HepG2 (cell line): ENCODE measurements around the gene RABGGTA. TPM values are rescaled to one million over a fixed set of nuclear protein-coding genes. Genes with fewer than 3 reads are reported as not detected.
A peak's percentile ranks its signal among the peaks of the same experiment; 100 is the strongest.

Source experiments
- AFF4 ChIP-seq: sonication (generic); formaldehyde crosslinking; IDR thresholded peaks from 2 replicates; pipeline ENCODE4 v1.4.0; 2020; ENCODE audit warnings: missing genetic modification reagents
- CCDC6 ChIP-seq: sonication (generic); formaldehyde crosslinking; IDR thresholded peaks from 2 replicates; pipeline ENCODE4 v1.8.1; 2022; ENCODE audit warnings: mild to moderate bottlenecking, missing genetic modification reagents, moderate library complexity
- FOXA3 ChIP-seq: IDR thresholded peaks from 2 replicates; pipeline ENCODE4 v1.6.1; 2016; ENCODE audit warnings: missing genetic modification reagents, missing compliant biosample characterization
- HHEX ChIP-seq: IDR thresholded peaks from 2 replicates; pipeline ENCODE4 v1.6.1; 2016; ENCODE audit warnings: control low read depth
- HNRNPL ChIP-seq: fragments of 200-400 bp; formaldehyde crosslinking; IDR thresholded peaks from 2 replicates; pipeline ENCODE4 v1.6.1; 2017; ENCODE audit warnings: mild to moderate bottlenecking, low read depth, low read length
- NFRKB ChIP-seq: fragments of 450-650 bp; IDR thresholded peaks from 2 replicates; pipeline ENCODE4 v1.6.1; 2017
- PPARG ChIP-seq: conservative IDR thresholded peaks from 2 replicates; pipeline ENCODE4 v1.6.1; 2016; ENCODE audit warnings: missing biosample characterization, missing genetic modification reagents
- SIX1 ChIP-seq: sonication (generic); formaldehyde crosslinking; IDR thresholded peaks from 2 replicates; pipeline ENCODE4 v1.4.0; 2020; ENCODE audit warnings: missing genetic modification reagents, borderline replicate concordance
- SRSF4 ChIP-seq: fragments of 200-400 bp; formaldehyde crosslinking; IDR thresholded peaks from one replicate; pipeline ENCODE4 v1.6.1; 2018; ENCODE audit warnings: mild to moderate bottlenecking, low read depth, low read length, moderate library complexity; ENCODE audit not compliant: poor library complexity, severe bottlenecking
- U2AF1 ChIP-seq: fragments of 200-400 bp; formaldehyde crosslinking; optimal IDR thresholded peaks from 2 replicates; pipeline ENCODE3; 2017; ENCODE audit warnings: mild to moderate bottlenecking, low read depth, low read length
- ZNF101 ChIP-seq: sonication (generic); formaldehyde crosslinking; IDR thresholded peaks from 2 replicates; pipeline ENCODE4 v1.4.0; 2020; ENCODE audit warnings: mild to moderate bottlenecking, low read depth, missing genetic modification reagents, borderline replicate concordance
- ZNF44 ChIP-seq: sonication (generic); formaldehyde crosslinking; IDR thresholded peaks from 2 replicates; pipeline ENCODE4 v1.5.1; 2020; ENCODE audit warnings: mild to moderate bottlenecking, missing genetic modification reagents
- ZNF598 ChIP-seq: sonication (generic); formaldehyde crosslinking; IDR thresholded peaks from 2 replicates; pipeline ENCODE4 v1.5.1; 2020; ENCODE audit warnings: mild to moderate bottlenecking, missing genetic modification reagents, borderline replicate concordance
- ZNF616 ChIP-seq: sonication (generic); formaldehyde crosslinking; IDR thresholded peaks from 2 replicates; pipeline ENCODE4 v1.5.0; 2020; ENCODE audit warnings: low read depth, mild to moderate bottlenecking, missing genetic modification reagents
- ZZZ3 ChIP-seq: sonication (generic); formaldehyde crosslinking; IDR thresholded peaks from 2 replicates; pipeline ENCODE4 v1.4.0; 2020; ENCODE audit warnings: missing genetic modification reagents, mild to moderate bottlenecking, borderline replicate concordance
- polyA plus RNA-seq, 8 experiments: library from polyadenylated mRNA; depleted of rRNA in 3 of 8; stranded (reverse) in 7 of 8; unstranded in 1 of 8; fragments of >200 nt; fragmentation: Illumina TruSeq in 4 of 8; extraction: Trizol in 4 of 8; gene quantifications; 2 replicates each; pipeline versions ENCODE4 v1.2.1 to v1.2.3, GENCODE V29; 2011 to 2016; ENCODE audit warnings: low read depth in 4 of 8, missing spikeins in 1 of 8, mixed read lengths in 1 of 8; ENCODE audit not compliant: insufficient read depth in 1 of 8
- total RNA-seq, 5 experiments: library from RNA; depleted of rRNA; stranded (reverse); fragments of >200 nt; fragmentation: Illumina TruSeq; extraction: Trizol; gene quantifications; 2 replicates each; pipeline ENCODE4 v1.2.3, GENCODE V29; 2016; ENCODE audit warnings: low read depth in 1 of 5
- TF ChIP-seq, protein P1 (sequence below): IDR thresholded peaks from 2 replicates; pipeline ENCODE4 v1.6.1; 2016; ENCODE audit warnings: mild to moderate bottlenecking
- TF ChIP-seq, protein P2 (sequence below): sonication (generic); formaldehyde crosslinking; IDR thresholded peaks from 2 replicates; pipeline ENCODE4 v1.4.0; 2020; ENCODE audit warnings: mild to moderate bottlenecking, missing genetic modification reagents
- TF ChIP-seq, protein P3 (sequence below): sonication (generic); formaldehyde crosslinking; IDR thresholded peaks from 2 replicates; pipeline ENCODE4 v1.8.0; 2022; ENCODE audit warnings: missing genetic modification reagents, low read depth, mild to moderate bottlenecking, borderline replicate concordance
- TF ChIP-seq, protein P4 (sequence below): sonication (generic); formaldehyde crosslinking; IDR thresholded peaks from 2 replicates; pipeline ENCODE4 v1.4.0; 2020; ENCODE audit warnings: low read depth, mild to moderate bottlenecking, missing genetic modification reagents

Gene RABGGTA
- total and polyA plus RNA-seq, 2 of the 13 experiments (the other 11 are each of a cell fraction or from before 2014, with no cell fraction given), result 57.9 to 90.8 TPM

DNA sequence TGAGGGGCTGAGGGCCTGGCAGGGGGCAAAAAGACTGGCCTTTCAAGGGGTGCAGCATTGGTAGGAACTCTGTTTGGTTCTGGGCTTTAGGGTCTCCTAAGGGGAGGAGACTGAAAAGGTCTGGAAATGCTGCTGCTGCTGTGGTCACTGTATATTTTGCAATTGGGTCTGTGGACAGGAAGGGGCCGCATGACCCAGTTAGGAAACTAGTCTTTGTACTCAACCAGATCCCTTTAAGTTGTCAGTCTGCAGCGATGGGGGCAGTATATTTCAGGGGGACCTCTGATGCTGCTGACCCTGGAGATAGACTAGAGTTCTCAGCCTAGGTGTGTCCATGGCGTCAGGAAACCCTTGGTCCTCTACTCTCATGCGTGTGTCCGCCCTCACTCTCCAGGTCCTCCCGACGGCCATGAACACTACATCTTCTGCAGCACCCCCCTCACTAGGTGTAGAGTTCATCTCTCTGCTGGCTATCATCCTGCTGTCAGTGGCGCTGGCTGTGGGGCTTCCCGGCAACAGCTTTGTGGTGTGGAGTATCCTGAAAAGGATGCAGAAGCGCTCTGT, 43.9 kb upstream of the RABGGTA start (continued):
- TF ChIP-seq ZNF598 (CRISPR knock-in tag), result no peak
- TF ChIP-seq ZNF616 (CRISPR knock-in tag), result no peak
- no peak for TF ChIP-seq SIX1 (CRISPR knock-in tag)
- TF ChIP-seq, protein P1, sequence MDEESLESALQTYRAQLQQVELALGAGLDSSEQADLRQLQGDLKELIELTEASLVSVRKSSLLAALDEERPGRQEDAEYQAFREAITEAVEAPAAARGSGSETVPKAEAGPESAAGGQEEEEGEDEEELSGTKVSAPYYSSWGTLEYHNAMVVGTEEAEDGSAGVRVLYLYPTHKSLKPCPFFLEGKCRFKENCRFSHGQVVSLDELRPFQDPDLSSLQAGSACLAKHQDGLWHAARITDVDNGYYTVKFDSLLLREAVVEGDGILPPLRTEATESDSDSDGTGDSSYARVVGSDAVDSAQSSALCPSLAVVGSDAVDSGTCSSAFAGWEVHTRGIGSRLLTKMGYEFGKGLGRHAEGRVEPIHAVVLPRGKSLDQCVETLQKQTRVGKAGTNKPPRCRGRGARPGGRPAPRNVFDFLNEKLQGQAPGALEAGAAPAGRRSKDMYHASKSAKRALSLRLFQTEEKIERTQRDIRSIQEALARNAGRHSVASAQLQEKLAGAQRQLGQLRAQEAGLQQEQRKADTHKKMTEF, result no peak
- TF ChIP-seq PPARG (CRISPR knock-in tag), result 0 out of 2 replicates have a peak, but pooled peaks have one; percentile 10
- TF ChIP-seq ZZZ3 (CRISPR knock-in tag), result no peak
- TF ChIP-seq NFRKB, result no peak
- TF ChIP-seq, protein P2, sequence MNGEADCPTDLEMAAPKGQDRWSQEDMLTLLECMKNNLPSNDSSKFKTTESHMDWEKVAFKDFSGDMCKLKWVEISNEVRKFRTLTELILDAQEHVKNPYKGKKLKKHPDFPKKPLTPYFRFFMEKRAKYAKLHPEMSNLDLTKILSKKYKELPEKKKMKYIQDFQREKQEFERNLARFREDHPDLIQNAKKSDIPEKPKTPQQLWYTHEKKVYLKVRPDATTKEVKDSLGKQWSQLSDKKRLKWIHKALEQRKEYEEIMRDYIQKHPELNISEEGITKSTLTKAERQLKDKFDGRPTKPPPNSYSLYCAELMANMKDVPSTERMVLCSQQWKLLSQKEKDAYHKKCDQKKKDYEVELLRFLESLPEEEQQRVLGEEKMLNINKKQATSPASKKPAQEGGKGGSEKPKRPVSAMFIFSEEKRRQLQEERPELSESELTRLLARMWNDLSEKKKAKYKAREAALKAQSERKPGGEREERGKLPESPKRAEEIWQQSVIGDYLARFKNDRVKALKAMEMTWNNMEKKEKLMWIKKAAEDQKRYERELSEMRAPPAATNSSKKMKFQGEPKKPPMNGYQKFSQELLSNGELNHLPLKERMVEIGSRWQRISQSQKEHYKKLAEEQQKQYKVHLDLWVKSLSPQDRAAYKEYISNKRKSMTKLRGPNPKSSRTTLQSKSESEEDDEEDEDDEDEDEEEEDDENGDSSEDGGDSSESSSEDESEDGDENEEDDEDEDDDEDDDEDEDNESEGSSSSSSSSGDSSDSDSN (CRISPR knock-in tag), result no peak
- TF ChIP-seq AFF4 (CRISPR knock-in tag), result 0 out of 2 replicates have a peak, but pooled peaks have one; percentile 10
- 0 out of 2 replicates have a peak, but pooled peaks have one; percentile 31 for TF ChIP-seq ZNF44
- no peak for TF ChIP-seq SRSF4
- TF ChIP-seq ZNF101 (CRISPR knock-in tag), result no peak
- TF ChIP-seq HNRNPL, result no peak
- TF ChIP-seq CCDC6 (CRISPR knock-in tag), result no peak
- TF ChIP-seq, protein P3, sequence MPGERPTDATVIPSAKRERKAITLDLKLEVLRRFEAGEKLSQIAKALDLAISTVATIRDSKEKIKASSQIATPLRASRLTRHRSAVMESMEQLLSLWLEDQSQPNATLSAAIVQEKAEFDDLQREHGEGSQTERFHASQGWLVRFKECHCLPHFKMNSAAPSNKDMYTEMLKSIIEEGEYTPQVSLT, result no peak
- TF ChIP-seq, protein P4, sequence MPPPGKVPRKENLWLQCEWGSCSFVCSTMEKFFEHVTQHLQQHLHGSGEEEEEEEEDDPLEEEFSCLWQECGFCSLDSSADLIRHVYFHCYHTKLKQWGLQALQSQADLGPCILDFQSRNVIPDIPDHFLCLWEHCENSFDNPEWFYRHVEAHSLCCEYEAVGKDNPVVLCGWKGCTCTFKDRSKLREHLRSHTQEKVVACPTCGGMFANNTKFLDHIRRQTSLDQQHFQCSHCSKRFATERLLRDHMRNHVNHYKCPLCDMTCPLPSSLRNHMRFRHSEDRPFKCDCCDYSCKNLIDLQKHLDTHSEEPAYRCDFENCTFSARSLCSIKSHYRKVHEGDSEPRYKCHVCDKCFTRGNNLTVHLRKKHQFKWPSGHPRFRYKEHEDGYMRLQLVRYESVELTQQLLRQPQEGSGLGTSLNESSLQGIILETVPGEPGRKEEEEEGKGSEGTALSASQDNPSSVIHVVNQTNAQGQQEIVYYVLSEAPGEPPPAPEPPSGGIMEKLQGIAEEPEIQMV (CRISPR knock-in tag), result no peak
- TF ChIP-seq U2AF1, result no peak
- TF ChIP-seq HHEX (CRISPR knock-in tag), result no peak
- peak; percentile 28; the same call in 1 of the 2 replicates for TF ChIP-seq FOXA3 (CRISPR knock-in tag)
